GM21723 (cell line): ENCODE measurements around the gene DLGAP3.

ENCODE experiments used
- ATAC-seq: cut with Tn5 transposase; IDR thresholded peaks from one replicate; pipeline ENCODE4 v1.9.1; 2021; ENCODE audit warnings: mild to moderate bottlenecking, moderate library complexity; ENCODE audit not compliant: unreplicated experiment

The DLGAP3 gene

DNA sequence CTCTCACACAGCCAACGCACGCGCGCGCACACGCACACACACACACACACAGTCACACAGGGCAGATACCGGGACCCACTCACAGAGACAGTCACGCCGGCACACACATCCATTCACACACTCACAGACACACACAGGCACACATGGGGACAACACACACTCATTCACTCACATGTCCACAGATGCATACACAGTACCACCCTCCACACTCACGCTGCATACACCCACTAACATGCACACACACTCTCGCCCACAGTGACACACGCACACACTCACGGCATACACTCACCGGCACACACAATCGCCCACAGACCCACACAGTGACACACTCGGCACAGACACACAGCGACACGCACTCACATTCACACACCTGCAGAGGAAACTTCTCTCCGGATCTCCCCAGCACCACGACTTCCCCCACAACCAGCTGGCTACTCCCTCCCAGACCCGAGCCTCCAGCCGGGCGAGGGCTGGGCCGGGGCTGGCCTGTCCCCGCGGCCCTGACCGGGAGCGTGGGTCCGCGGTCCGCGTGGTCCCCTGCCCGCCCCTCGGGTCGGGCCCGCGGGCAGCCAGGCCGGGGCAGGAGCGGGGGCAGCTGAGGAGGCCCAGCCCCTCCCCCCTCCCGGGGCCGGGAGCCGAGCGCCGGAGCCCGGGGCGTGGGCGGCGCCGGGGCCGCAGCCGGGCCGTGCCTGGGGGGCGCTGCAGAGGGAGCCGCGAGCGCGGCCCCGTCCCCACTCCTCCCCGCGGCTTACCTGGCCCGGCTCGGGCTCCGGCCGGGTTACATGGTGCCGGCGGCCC lies 552 bp downstream of the DLGAP3 start:
- ATAC-seq = no peak

- no peak for ATAC-seq
Observed at GRCh38 chr1:34928066-34928696, 1.3 kb downstream of the DLGAP3 start.

DNA sequence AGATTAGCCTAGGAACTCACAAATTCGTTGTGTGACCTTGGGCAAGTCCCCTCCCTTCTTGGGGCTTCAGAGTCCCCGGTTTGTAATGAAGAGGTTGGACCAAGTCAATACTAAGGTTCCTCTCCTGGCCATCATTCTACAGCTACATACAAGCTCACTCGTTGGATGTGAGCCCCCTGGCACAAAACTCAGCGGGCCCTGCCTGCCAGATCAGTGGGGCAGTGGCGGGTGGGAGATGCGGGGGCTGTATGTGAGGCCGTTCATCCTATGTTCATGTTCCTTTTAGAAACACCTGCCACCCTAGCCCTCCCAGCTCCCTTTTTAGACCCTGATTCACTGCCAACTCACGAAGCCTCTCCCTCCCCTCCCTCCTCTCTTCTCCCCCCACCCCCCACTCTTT lies 2.1 kb downstream of the DLGAP3 start:
- ATAC-seq = no peak

GRCh38 chr1:34926894-34927293 lies 2.6 kb downstream of the DLGAP3 start:
- ATAC-seq = no peak

GRCh38 chr1:34926156-34926555 lies 3.3 kb downstream of the DLGAP3 start:
- no peak for ATAC-seq

DNA sequence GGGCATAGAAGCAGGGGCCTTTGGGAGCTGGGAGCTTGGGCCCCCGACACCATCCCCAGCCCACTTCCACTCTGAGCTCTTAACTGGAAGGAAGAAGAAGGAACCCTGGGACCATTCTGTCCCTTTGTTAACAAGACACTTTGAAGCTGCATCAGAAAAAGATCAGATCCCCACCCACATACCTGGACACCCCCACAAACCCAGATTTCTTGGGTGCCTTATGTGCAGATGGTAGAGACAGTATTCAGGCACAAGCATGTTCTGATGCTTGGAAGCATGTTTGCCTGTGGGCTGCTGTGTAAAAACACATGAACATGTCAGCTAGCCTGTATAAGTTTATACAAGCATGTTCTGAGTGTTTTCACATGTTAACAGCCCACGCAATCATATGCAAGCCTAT lies 3.7 kb downstream of the DLGAP3 start:
- no peak for ATAC-seq

DNA sequence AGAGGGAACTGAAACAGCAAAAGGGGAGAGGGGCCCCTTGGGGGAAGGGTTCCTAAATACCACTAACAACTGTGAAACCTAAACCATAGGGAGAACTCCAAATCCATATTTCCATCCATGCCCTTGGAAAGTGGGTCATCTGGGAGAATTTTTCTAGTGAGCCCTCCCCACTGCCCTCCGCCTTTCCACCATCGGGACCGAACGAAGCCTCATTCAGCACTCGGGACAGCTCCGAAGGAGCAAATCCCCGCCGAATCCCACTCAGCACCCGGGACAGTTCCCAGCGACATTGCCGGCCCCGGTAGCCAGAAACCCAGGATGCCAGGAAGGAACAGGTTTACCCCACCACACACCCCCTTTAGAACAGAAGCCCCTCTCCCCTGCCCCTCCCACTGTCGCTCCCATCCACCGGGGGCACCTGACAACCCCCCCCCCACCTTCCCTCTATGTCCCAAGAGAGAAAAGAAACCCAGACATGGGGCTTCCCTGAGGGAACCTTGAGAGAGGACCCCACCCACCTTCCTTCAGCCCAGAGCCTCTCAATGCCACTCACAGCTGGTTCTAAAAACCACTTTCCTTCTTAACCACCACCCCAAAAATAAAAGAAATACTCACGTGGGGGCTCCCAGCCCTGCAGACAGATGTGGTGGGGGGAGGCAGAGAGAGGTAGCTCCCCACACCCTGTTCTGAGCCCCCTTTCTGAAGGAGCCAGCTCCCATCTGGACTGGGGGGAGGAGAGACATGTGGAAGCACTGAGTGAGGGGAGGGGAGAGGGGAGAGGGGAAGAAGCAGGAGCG lies 4.5 kb downstream of the DLGAP3 start:
- no peak for ATAC-seq

GRCh38 chr1:34923490-34923889 lies 6.0 kb downstream of the DLGAP3 start:
- ATAC-seq = no peak

DNA sequence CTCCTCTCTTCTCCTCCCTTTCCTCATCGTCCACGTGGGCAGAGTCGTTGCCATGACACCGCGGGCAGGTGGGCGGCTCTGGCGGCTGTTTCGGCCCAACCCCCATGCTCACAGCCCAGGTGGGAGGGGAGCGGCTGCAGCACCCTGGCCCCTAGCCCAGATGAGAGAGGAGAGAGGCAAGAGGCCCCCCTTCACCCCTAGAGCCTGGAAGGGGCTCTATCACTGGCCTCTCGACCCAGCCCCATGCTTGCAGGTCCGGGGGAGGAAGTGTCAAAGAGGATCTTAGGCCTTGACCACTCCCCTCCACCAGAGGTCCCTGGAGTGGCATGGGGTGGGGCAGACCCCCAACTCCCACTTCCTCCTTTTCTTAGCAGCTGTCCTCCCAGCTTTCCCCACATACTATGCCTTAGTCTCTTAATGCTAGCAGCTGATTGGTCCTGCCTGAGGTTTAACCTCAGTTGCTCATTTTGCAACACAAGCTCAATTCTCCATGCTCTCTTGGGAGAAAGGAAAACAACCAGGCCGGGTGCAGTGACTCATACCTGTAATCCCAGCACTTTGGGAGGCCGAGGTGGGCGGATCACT lies 10.4 kb downstream of the DLGAP3 start:
- ATAC-seq = no peak

GRCh38 chr1:34918386-34918976 lies 11.0 kb downstream of the DLGAP3 start:
- no peak for ATAC-seq

DNA sequence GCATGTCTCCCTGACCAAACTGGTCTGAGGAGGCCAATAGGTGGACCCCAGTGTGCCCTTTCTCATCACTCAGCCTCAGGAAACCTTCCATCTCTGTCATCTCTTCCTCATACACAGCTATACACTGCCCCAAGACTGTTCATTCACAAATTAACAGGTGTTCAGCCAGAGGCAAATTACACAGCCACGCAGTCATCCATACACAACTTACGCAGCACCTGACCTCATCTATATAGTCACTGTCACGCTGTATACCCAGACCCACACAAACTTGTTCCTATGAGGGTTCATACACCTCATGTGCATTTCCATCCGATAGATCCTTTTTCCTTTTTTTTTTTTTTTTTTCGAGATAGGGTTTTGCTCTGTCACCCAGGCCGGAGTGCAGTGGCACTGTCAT lies 12.4 kb downstream of the DLGAP3 start:
- no peak for ATAC-seq

- ATAC-seq = no peak
Observed at GRCh38 chr1:34916104-34916503, 13.3 kb downstream of the DLGAP3 start.

GRCh38 chr1:34915521-34915920 lies 13.9 kb downstream of the DLGAP3 start:
- ATAC-seq = no peak

DNA sequence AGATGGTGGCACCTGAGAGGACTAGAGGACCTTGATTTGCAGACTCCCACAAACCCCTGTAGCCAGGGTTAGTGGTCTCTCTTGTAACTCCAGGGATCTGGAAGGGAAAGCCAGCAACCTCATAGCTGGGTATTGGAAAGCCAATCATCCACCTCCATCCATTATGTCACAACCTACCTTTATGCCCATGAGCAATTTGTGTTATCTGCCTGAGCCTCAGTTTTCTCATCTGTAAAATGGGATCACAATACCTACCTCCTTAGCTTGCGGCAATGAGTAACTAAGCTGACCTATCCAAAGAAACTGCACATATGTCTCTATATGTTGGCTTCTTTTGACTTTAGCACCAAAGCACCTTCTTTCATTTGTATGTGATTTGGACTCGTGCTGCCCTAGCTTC lies 14.5 kb downstream of the DLGAP3 start:
- ATAC-seq = no peak

DNA sequence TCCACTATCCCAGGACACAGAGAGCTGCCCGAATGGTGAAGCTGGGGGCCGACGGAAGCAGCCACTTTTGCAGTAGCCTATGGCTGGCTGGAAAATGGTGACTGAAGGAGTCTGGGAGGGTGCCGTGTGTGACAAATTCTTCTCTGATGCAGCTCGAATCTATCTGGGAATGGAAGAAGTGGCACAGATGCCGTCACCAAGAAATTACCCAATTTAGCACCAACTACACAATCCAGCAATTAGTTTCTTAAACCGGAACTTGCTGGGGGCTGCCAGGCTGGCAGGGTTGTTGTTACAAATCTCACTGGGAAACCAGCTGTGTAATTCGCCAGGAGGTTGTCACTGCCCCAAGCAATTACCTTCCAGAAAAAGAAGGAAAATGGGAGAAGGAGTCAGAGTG lies 18.0 kb downstream of the DLGAP3 start:
- ATAC-seq = no peak

- ATAC-seq = no peak
Observed at GRCh38 chr1:34910425-34910824, 19.0 kb downstream of the DLGAP3 start.

GRCh38 chr1:34908369-34908768 lies 21.1 kb downstream of the DLGAP3 start:
- ATAC-seq = no peak

DNA sequence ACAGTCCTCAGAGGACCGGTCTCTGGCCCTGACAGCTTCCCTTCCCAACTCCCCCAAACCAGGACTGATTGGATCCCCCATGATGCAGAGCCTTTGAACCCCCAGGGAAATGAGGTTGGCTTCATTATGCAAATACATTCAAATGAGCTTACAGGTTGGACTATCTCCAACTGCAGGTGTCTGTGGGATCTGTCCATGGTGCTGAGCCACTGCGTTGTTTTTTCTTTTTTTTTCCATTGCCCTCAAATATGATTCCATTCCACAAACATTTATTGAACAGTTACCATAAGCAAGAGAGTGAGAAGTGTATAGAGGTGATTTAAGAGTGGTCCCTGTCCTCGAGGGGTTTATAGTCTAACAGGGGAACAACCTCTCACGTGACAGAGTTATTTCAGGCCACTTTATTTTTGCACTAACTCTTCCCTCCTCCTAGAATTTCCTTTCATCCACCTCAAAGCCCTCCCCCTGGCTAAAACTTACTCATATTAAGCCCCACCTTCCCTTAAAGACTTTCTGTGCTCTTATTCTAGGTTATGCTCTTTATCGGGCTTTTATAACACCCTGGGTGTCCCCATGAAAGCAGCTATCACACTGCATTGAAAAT lies 21.9 kb downstream of the DLGAP3 start:
- ATAC-seq = no peak

GRCh38 chr1:34906756-34907155 lies 22.7 kb downstream of the DLGAP3 start:
- ATAC-seq = no peak

DNA sequence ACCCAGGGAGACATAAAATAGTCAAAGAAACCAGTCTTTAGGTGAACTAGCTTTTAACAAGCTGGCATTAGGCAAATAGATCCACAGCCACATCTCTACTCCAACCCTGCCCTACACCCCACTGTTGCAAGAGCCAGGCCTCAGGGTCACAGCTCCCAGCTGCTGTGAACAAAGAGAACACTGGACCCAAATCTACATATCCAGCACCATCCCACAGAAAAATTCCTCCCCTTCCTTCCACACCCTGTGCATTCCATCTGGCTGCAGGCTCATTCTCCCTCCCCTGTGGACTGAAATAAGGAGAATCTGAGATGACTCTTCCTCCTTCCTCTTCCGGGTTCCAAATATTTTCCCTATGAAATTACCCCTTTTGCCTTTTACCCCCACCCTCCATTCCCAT lies 23.2 kb downstream of the DLGAP3 start:
- no peak for ATAC-seq

GRCh38 chr1:34905098-34905459 lies 24.4 kb downstream of the DLGAP3 start:
- ATAC-seq = no peak
